ENCODE measurements around the gene ASH1L.
"Not testable (repeated sequence)": the region's sequence is repeated elsewhere in the genome, so short reads cannot be mapped to it uniquely, and the experiment has no call there.

Gene ASH1L

GRCh38 chr1:155553349-155553748, 9.3 kb downstream of the ASH1L start:
- DNase-seq, result no peak

GRCh38 chr1:155548706-155549105, 13.9 kb downstream of the ASH1L start:
- no peak for DNase-seq

GRCh38 chr1:155540000-155540874, 22.4 kb downstream of the ASH1L start:
- DNase-seq, result no peak

- DNase-seq, result no peak
Measured at GRCh38 chr1:155537193-155537592, 25.4 kb downstream of the ASH1L start.

GRCh38 chr1:155531624-155532023, 31.0 kb downstream of the ASH1L start:
- no peak for DNase-seq

- no peak for DNase-seq
Measured at GRCh38 chr1:155529929-155530328, 32.7 kb downstream of the ASH1L start.

GRCh38 chr1:155529109-155529508, 33.5 kb downstream of the ASH1L start:
- DNase-seq, result no peak

GRCh38 chr1:155527677-155528076, 34.9 kb downstream of the ASH1L start:
- DNase-seq, result no peak

GRCh38 chr1:155526356-155526755, 36.2 kb downstream of the ASH1L start:
- DNase-seq, result no peak

- DNase-seq, result no peak
Measured at GRCh38 chr1:155522069-155522468, 40.5 kb downstream of the ASH1L start.

- DNase-seq, result no peak
Measured at GRCh38 chr1:155518484-155518883, 44.1 kb downstream of the ASH1L start.

GRCh38 chr1:155514582-155515187, 47.9 kb downstream of the ASH1L start:
- no peak for DNase-seq

GRCh38 chr1:155513300-155513916, 49.2 kb downstream of the ASH1L start:
- no peak for DNase-seq

- DNase-seq, result not testable (repeated sequence)
Measured at GRCh38 chr1:155511385-155511784, 51.2 kb downstream of the ASH1L start.

GRCh38 chr1:155509064-155509463, 53.5 kb downstream of the ASH1L start:
- no peak for DNase-seq

- no peak for DNase-seq
Measured at GRCh38 chr1:155507945-155508344, 54.7 kb downstream of the ASH1L start.

GRCh38 chr1:155505963-155506362, 56.6 kb downstream of the ASH1L start:
- not testable (repeated sequence) for DNase-seq

GRCh38 chr1:155504207-155504606, 58.4 kb downstream of the ASH1L start:
- no peak for DNase-seq

GRCh38 chr1:155499953-155500639, 62.5 kb downstream of the ASH1L start:
- DNase-seq, result no peak

- DNase-seq, result no peak
Measured at GRCh38 chr1:155499263-155499662, 63.3 kb downstream of the ASH1L start.

- not testable (repeated sequence) for DNase-seq
Measured at GRCh38 chr1:155493595-155493994, 69.0 kb downstream of the ASH1L start.

GRCh38 chr1:155488419-155488818, 74.2 kb downstream of the ASH1L start:
- DNase-seq, result not testable (repeated sequence)

- no peak for DNase-seq
Measured at GRCh38 chr1:155487541-155487940, 75.1 kb downstream of the ASH1L start.
